Cardiac fibroblast (primary cell): ENCODE measurements around the gene RPH3AL.

Source experiments
- DNase-seq, 2 donors: peaks; one replicate each; pipeline versions ENCODE4 v3.0.0 to v3.0.0-alpha.2; 2010; ENCODE audit warnings: low read depth in 2 of 2
- H3K4me3 ChIP-seq, 2 donors: replicated peaks in 1 of 2; 1 replicate in 1 of 2; 2 replicates in 1 of 2; pipeline ENCODE4 v1.5.1; 2011; ENCODE audit warnings: low read depth in 2 of 2, low read length in 2 of 2, mild to moderate bottlenecking in 2 of 2, moderate library complexity in 1 of 2
- CTCF ChIP-seq: IDR thresholded peaks from one replicate; pipeline ENCODE4 v1.5.1; 2011; ENCODE audit warnings: low read depth, mild to moderate bottlenecking, low read length, inconsistent platforms

RPH3AL gene

GRCh38 chr17:290626-291025, 62.0 kb downstream of the RPH3AL start:
- no peak for DNase-seq
- no peak for TF ChIP-seq CTCF
- H3K4me3 ChIP-seq: no peak overlapping the region

DNA sequence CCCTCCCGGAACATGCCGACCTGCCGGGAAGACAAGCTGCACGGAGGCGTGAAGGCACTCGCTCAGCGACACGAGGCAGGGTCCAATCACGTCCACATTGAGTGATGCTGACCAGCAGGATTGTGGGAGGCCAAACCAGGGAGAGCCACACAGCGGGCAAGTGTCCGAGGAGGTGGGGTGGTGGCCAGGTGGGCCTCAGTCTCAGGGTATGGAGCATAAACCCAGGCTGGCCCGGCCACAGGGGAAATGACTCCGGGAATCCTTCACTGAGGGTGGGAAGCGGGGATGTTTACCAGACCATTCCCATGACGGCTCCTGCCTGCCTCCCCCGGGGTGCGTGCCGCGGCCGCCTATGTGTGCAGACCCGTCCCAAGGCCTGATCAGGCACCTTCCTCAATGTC, 62.5 kb downstream of the RPH3AL start:
- TF ChIP-seq CTCF: no peak
- no peak overlapping the region for H3K4me3 ChIP-seq

GRCh38 chr17:289409-289808, 63.2 kb downstream of the RPH3AL start:
- H3K4me3 ChIP-seq: no peak overlapping the region
- TF ChIP-seq CTCF: no peak
- DNase-seq: no peak

More for the DNA sequence above, 62.5 kb downstream of the RPH3AL start:
- DNase-seq: no peak

GRCh38 chr17:288802-289356, 63.7 kb downstream of the RPH3AL start:
- TF ChIP-seq CTCF: no peak
- H3K4me3 ChIP-seq: no peak overlapping the region
- DNase-seq: no peak

DNA sequence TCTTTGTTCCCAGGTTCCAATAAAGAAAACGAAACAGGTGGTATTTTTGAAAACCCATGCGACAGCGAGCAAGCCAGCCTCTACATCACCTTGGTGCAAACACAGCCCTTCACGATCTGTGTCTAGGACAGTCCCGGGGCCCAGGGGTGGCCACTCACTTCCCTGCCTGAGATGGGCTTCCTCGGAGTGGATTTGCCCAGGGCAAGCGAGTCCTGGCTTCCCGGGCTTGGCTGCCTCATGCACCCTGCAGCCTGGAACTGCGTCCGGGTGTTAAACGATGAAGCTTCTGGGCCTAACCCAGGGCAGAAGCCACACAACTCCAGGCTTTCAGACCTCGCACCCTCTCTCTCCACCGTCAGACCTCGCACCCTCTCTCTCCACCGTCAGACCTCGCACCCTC, 66.0 kb downstream of the RPH3AL start:
- H3K4me3 ChIP-seq: no peak overlapping the region
- DNase-seq: no peak
- TF ChIP-seq CTCF: no peak

DNA sequence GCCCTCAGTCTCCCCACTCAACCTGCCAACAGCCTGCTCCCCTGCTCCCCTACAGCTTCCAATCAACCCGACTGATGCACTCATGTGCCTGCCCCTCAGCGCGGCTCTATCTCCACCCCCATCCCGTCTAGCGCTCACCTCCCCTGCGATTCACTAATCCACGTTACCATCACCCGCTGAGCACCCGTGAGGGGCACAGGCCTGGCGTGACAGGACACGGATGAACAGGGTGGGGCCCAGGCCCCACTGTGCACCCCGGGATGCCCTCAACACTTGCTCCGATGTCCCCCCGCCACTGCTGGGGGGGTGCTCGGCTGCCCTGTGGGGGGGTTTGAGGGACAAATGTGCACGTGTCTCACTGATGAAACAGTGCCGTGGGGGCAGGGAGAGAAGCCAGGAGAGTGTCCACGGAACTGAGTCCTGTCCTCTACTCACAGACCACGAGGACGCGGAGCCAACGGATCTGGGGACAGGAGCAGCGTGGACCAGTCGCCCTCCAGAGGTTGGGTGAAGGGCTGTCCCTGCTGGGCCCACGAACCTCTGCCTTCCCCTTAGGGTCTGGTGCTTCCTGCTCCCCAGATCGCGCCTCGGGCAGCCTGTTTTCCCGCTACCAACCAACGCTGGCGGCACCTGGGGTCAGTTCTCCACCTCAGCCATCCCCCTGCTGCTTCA, 66.7 kb downstream of the RPH3AL start:
- no peak for DNase-seq
- no peak for TF ChIP-seq CTCF
- H3K4me3 ChIP-seq: no peak overlapping the region
